Liver (tissue), 9 donors: ENCODE data around the gene ATP6AP1. TPM values are rescaled to one million over a fixed set of nuclear protein-coding genes. Genes with fewer than 3 reads are reported as not detected.

Source experiments
- DNase-seq: peaks from one replicate; pipeline ENCODE4 v3.0.0-alpha.2; 2017; ENCODE audit warnings: low spot score
- H3K27ac ChIP-seq, 2 donors: one replicate each; pipeline ENCODE4 v1.7.0; 2013; ENCODE audit warnings: inconsistent platforms in 2 of 2, low read length in 2 of 2, control low read depth in 1 of 2, low read depth in 1 of 2, mild to moderate bottlenecking in 1 of 2
- H3K27me3 ChIP-seq, 4 donors: one replicate each; pipeline versions ENCODE4 v1.6.1 to v1.7.0; 2013; ENCODE audit warnings: low read length in 3 of 4, inconsistent platforms in 1 of 4, mild to moderate bottlenecking in 1 of 4, moderate library complexity in 1 of 4; ENCODE audit not compliant: control insufficient read depth in 4 of 4, insufficient read depth in 4 of 4
- H3K36me3 ChIP-seq, 4 donors: one replicate each; pipeline versions ENCODE4 v1.6.1 to v1.7.0; 2013; ENCODE audit warnings: low read length in 3 of 4, mild to moderate bottlenecking in 3 of 4, low read depth in 1 of 4, moderate library complexity in 1 of 4; ENCODE audit not compliant: control insufficient read depth in 4 of 4, insufficient read depth in 3 of 4
- H3K4me1 ChIP-seq, 4 donors: one replicate each; pipeline versions ENCODE4 v1.6.1 to v1.7.0; 2013; ENCODE audit warnings: low read length in 3 of 4, mild to moderate bottlenecking in 3 of 4, moderate library complexity in 1 of 4; ENCODE audit not compliant: control insufficient read depth in 4 of 4, insufficient read depth in 4 of 4
- H3K4me3 ChIP-seq, 3 donors: one replicate each; pipeline versions ENCODE4 v1.6.1 to v1.7.0; 2013; ENCODE audit warnings: low read length in 3 of 3, control low read depth in 1 of 3, low read depth in 1 of 3, mild to moderate bottlenecking in 1 of 3
- H3K9ac ChIP-seq, 2 donors: one replicate each; pipeline ENCODE4 v1.7.0; 2013; ENCODE audit warnings: low read length in 2 of 2, mild to moderate bottlenecking in 2 of 2, moderate library complexity in 2 of 2, control low read depth in 1 of 2, low read depth in 1 of 2
- H3K9me3 ChIP-seq, 4 donors: one replicate each; pipeline versions ENCODE4 v1.6.1 to v1.7.0; 2013; ENCODE audit warnings: low read length in 3 of 4; ENCODE audit not compliant: control insufficient read depth in 4 of 4
- ATF3 ChIP-seq: IDR thresholded peaks from 2 replicates; pipeline ENCODE4 v1.6.1; 2016; ENCODE audit warnings: antibody characterized with exemption
- CTCF ChIP-seq: fragments of 150-350 bp; IDR thresholded peaks from 2 replicates; pipeline ENCODE4 v1.5.1; 2017; ENCODE audit warnings: improper control_type of control experiment, low read depth, low read length; ENCODE audit not compliant: missing input control
- EGR1 ChIP-seq, 2 donors: IDR thresholded peaks; 2 replicates each; pipeline ENCODE4 v1.6.1; 2016 to 2018; ENCODE audit warnings: antibody characterized with exemption in 2 of 2, low read depth in 2 of 2
- FOXA1 ChIP-seq: IDR thresholded peaks from 2 replicates; pipeline ENCODE4 v1.6.1; 2016; ENCODE audit warnings: antibody characterized with exemption
- FOXA2 ChIP-seq: IDR thresholded peaks from 2 replicates; pipeline ENCODE4 v1.6.1; 2016; ENCODE audit warnings: antibody characterized with exemption
- GABPA ChIP-seq, 2 donors: IDR thresholded peaks in 1 of 2; conservative IDR thresholded peaks in 1 of 2; 2 replicates each; pipeline ENCODE4 v1.6.1; 2016; ENCODE audit warnings: antibody characterized with exemption in 2 of 2, mild to moderate bottlenecking in 1 of 2, moderate library complexity in 1 of 2
- HNF4A ChIP-seq, 2 donors: conservative IDR thresholded peaks; 2 replicates each; pipeline ENCODE4 v1.6.1; 2016; ENCODE audit warnings: antibody characterized with exemption in 2 of 2, mild to moderate bottlenecking in 2 of 2
- HNF4G ChIP-seq: IDR thresholded peaks from 2 replicates; pipeline ENCODE4 v1.6.1; 2016; ENCODE audit warnings: antibody characterized with exemption
- JUND ChIP-seq, 2 donors: IDR thresholded peaks; 2 replicates each; pipeline ENCODE4 v1.6.1; 2016; ENCODE audit warnings: antibody characterized with exemption in 2 of 2
- MAX ChIP-seq: IDR thresholded peaks from 2 replicates; pipeline ENCODE4 v1.6.1; 2016; ENCODE audit warnings: antibody characterized with exemption
- NR2F2 ChIP-seq: IDR thresholded peaks from 2 replicates; pipeline ENCODE4 v1.6.1; 2016; ENCODE audit warnings: antibody characterized with exemption
- RAD21 ChIP-seq, 2 donors: IDR thresholded peaks; 2 replicates each; pipeline ENCODE4 v1.6.1; 2016; ENCODE audit warnings: antibody characterized with exemption in 2 of 2, mild to moderate bottlenecking in 2 of 2
- REST ChIP-seq: IDR thresholded peaks from 2 replicates; pipeline ENCODE4 v1.6.1; 2016; ENCODE audit warnings: antibody characterized with exemption, mild to moderate bottlenecking
- RXRA ChIP-seq, 2 donors: IDR thresholded peaks; 2 replicates each; pipeline ENCODE4 v1.6.1; 2017 to 2018; ENCODE audit warnings: antibody characterized with exemption in 2 of 2, mild to moderate bottlenecking in 1 of 2
- SP1 ChIP-seq: IDR thresholded peaks from 2 replicates; pipeline ENCODE4 v1.6.1; 2018; ENCODE audit warnings: antibody characterized with exemption, mild to moderate bottlenecking
- TAF1 ChIP-seq: conservative IDR thresholded peaks from 2 replicates; pipeline ENCODE4 v1.6.1; 2016; ENCODE audit warnings: antibody characterized with exemption, mild to moderate bottlenecking
- WGBS: extraction: QIAGEN DNeasy Blood & Tissue Kit; methylation state at CpG from one replicate; pipeline ENCODE4 v1.1.7; 2013; 5-methylcytosine and 5-hydroxymethylcytosine counted together
- polyA plus RNA-seq, 2 donors: library from polyadenylated mRNA; stranded (reverse) in 1 of 2; unstranded in 1 of 2; fragments of 200-250 nt in 1 of 2; fragments of >200 nt in 1 of 2; fragmentation: Nextera tagmentation in 1 of 2; extraction: Ambion mirVana in 1 of 2; gene quantifications; one replicate each; pipeline versions ENCODE4 v1.2.1 to v1.2.3, GENCODE V29; 2013 to 2015
- total RNA-seq, 2 donors: library from RNA; depleted of rRNA; stranded (reverse); fragments of >200 nt; gene quantifications; one replicate each; pipeline ENCODE4 v1.2.3, GENCODE V29; 2014
- donor health status: healthy.
- donor health status: healthy.
- donor health status: healthy.
- donor health status: healthy.
- donor health status: healthy.

Gene ATP6AP1
- total and polyA plus RNA-seq, 4 donors = 35.2 to 43.3 (median 40.8) TPM

- H3K36me3 ChIP-seq = peaks cover 0 to 10% (median 7%) of the 10 kb centered on the region in 4 donors
- WGBS = 6% methylated on average over 53 of the region's 53 CpGs
- peak; percentile 7 for TF ChIP-seq REST
- TF ChIP-seq CTCF = no peak
- peak overlapping the region; percentile 69 to 92 (median 85) for H3K4me3 ChIP-seq
- peak overlapping the region; percentile 80 to 98 for H3K27ac ChIP-seq
- peak overlapping the region; percentile 1 to 64 for H3K9ac ChIP-seq
- peak; percentile 69 for DNase-seq
- H3K27me3 ChIP-seq = no peaks in the 10 kb centered on the region
- no peaks in the 10 kb centered on the region for H3K9me3 ChIP-seq
- peaks cover 1 to 31% (median 24%) of the 10 kb centered on the region in 4 donors for H3K4me1 ChIP-seq
These were observed 31.2 kb upstream of the ATP6AP1 start for GRCh38 chrX:154396973-154397887.

GRCh38 chrX:154397888-154398667, 30.4 kb upstream of the ATP6AP1 start, which contains the start of gene RPL10:
Gene RPL10 (plus strand): TSS chrX:154398377. CDS start chrX:154398520, 143 bp downstream.
- Histone ChIP-seq H3K27ac (peak within 1 kb of the TSS; percentile 80 to 98), H3K27me3 (no peaks in the 10 kb centered on the region), H3K9ac (peak within 1 kb of the TSS; percentile 95 to 98), H3K36me3 (peaks cover 0 to 10% (median 7%) of the 10 kb centered on the region in 4 donors), H3K4me3 (peak within 1 kb of the TSS; percentile 85 to 94 (median 92)), H3K4me1 (peaks cover 1 to 36% (median 26%) of the 10 kb centered on the region in 4 donors), H3K9me3 (no peaks in the 10 kb centered on the region)
- WGBS = under 1% methylated on average over 69 of the region's 69 CpGs
- DNase-seq = peak; percentile 85
- TF ChIP-seq HNF4G (no peak), CTCF (no peak), RAD21 (IDR thresholded peaks at IDR 0.05) (no peak), GABPA (IDR thresholded peaks at IDR 0.05 in 1 of 2, conservative IDR thresholded peaks at IDR 0.05 in 1 of 2) (peak in 1 of 2 donors; percentile 58), FOXA2 (no peak), JUND (IDR thresholded peaks at IDR 0.05) (no peak), MAX (no peak), RXRA (IDR thresholded peaks at IDR 0.05) (no peak), NR2F2 (peak; percentile 24), REST (peak; percentile 88), TAF1 (peak; percentile 99), SP1 (peak; percentile 42), ATF3 (no peak), EGR1 (IDR thresholded peaks at IDR 0.05; ENCODE audit: low read depth in 2 of 2) (no peak), FOXA1 (no peak), HNF4A (conservative IDR thresholded peaks at IDR 0.05) (no peak)
